GM13977 (cell line): Measurements from ENCODE around the gene MSL3.

ENCODE experiments used
- DNase-seq: peaks from one replicate; pipeline ENCODE4 v3.0.0; 2012; ENCODE audit warnings: low spot score
- CTCF ChIP-seq: IDR thresholded peaks from 2 replicates; pipeline ENCODE4 v1.5.1; 2012; ENCODE audit warnings: mild to moderate bottlenecking, control low read depth; ENCODE audit not compliant: insufficient read depth; ENCODE audit errors: extremely low read depth, missing control alignments
- in situ Hi-C: fragments of 300-500 bp; cut with MboI; formaldehyde crosslinking; loops from one replicate; pipeline ENCODE4 v1.12.0; 2022; ENCODE audit warnings: low sequenced_read_pairs, low pct_unique_long_range_greater_than_20kb, mixed read lengths, inconsistent platforms; ENCODE audit not compliant: unreplicated experiment

Gene MSL3

GRCh38 chrX:11733614-11734013 is 24.4 kb upstream of the MSL3 start:
- no peak for DNase-seq
- no peak for TF ChIP-seq CTCF
- in situ Hi-C loops, result no loop called here

GRCh38 chrX:11739776-11740175 is 18.3 kb upstream of the MSL3 start:
- no peak for DNase-seq
- no peak for TF ChIP-seq CTCF
- in situ Hi-C loops, result no loop called here

- TF ChIP-seq CTCF, result no peak
- in situ Hi-C loops, result no loop called here
- no peak for DNase-seq
These were observed 17.2 kb upstream of the MSL3 start for GRCh38 chrX:11740794-11741193.

GRCh38 chrX:11741574-11741973 is 16.5 kb upstream of the MSL3 start:
- TF ChIP-seq CTCF, result no peak
- DNase-seq, result no peak
- in situ Hi-C loops, result no loop called here

GRCh38 chrX:11745881-11746280 is 12.2 kb upstream of the MSL3 start:
- DNase-seq, result no peak
- in situ Hi-C loops, result no loop called here
- TF ChIP-seq CTCF, result no peak

- in situ Hi-C loops, result loop anchor here (25.0 kb wide), 1 partner anchor 613 kb away; no protein-coding TSS in a partner anchor
- no peak for TF ChIP-seq CTCF
- no peak for DNase-seq
These were observed 8.0 kb upstream of the MSL3 start for GRCh38 chrX:11750046-11750445.

- in situ Hi-C loops, result loop anchor here (25.0 kb wide), 1 partner anchor 613 kb away; no protein-coding TSS in a partner anchor
- no peak for DNase-seq
- TF ChIP-seq CTCF, result no peak
These were observed 7.3 kb upstream of the MSL3 start for GRCh38 chrX:11750694-11751093.
